Fibroblast of the conjunctiva (primary cell): ENCODE results near the gene TAC4.
"Not testable (repeated sequence)": the region's sequence is repeated elsewhere in the genome, so short reads cannot be mapped to it uniquely, and the experiment has no call there.

Source experiments
- DNase-seq: peaks from one replicate; pipeline ENCODE4 v3.0.0-alpha.2; 2010; ENCODE audit warnings: low read depth

Gene TAC4

DNA sequence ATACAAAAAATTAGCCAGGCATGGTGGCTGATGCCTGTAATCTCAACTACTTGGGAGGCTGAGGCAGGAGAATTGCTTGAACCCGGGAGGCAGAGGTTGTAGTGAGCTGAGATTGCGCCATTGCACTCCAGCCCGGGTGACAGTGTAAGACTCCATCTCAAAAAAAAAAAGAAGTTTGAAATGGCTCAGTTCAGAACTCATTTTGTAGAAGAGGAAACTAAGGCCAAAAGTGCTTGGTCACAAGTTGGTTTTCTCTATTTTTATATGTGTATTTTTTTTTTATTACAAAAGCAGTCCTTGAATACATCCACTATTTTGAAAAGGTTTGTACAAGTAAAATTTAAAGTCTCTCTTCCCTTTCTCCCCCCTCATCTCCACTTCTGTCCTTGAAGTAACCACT lies 5.5 kb downstream of the TAC4 start:
- no peak for DNase-seq

DNA sequence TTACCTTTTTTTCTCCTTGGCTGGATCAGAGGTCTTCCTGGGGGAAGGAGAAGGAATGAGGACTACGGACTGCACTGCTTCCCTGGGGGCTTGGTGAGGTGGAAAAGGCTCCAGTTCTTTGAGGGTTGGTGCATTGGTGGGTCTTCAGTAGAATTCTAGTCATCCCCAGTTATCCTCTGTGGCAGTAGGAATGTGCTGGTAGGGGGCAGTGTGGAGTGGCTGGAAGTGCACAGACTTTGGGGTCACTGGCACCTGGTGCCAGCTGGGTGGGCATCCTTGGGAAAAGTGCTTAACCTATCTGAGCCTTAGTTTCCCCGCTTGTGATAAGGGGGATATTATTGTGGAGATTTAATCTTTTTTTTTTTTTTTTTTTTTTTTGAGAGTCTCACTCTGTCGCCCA lies 6.3 kb downstream of the TAC4 start:
- no peak for DNase-seq

DNA sequence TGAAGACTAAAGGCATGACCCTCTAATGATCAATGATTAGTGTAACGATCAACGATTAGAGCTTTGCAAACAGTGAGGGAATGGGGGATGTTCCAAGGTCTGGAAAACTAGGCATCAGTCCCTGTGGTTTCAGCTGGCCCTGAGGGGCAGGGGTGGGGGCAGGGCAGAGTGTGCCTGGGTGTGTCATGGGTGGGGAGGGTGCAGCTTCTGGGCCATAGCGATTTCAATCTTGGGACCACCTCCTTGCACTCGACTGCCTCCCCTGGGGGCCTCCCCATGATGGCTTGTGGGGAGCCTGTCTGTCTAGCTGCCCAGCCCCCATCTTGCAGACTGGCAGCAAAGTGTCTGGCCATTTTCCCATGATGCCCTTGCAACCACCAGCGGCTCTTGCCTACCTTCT lies 8.4 kb downstream of the TAC4 start:
- no peak for DNase-seq

- DNase-seq, result no peak
Observed at GRCh38 chr17:49836111-49837030, 11.5 kb downstream of the TAC4 start.

DNA sequence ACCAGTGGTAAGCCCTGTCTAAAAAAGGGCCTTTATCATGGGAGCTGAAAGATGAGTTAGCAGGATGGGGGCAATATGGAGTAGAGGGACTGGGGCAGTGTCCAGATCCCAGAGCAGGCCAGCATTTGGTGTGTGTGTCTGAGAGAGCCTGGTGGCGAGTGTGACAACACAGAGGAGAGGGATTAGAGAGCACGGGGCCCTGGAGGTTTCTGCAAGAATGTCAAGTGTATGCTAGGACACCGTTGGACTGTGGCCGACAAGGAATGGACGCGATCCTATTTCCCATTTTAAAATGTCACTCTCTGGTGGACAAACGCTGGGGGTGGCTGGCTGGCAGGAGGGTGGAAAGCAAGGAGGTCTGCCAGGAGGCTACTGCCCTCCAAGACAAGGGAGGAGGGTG lies 12.4 kb downstream of the TAC4 start:
- DNase-seq, result no peak

- DNase-seq, result peak; percentile 12
Observed at GRCh38 chr17:49834118-49834743, 13.6 kb downstream of the TAC4 start.

- DNase-seq, result no peak
Observed at GRCh38 chr17:49832840-49833599, 14.8 kb downstream of the TAC4 start.

GRCh38 chr17:49830605-49831004 lies 17.3 kb downstream of the TAC4 start:
- DNase-seq, result no peak

- DNase-seq, result no peak
Observed at GRCh38 chr17:49829026-49829425, 18.8 kb downstream of the TAC4 start.

GRCh38 chr17:49828325-49828724 lies 19.5 kb downstream of the TAC4 start:
- not testable (repeated sequence) for DNase-seq

- DNase-seq, result no peak
Observed at GRCh38 chr17:49825645-49826044, 22.2 kb downstream of the TAC4 start.

GRCh38 chr17:49823614-49824013 lies 24.3 kb downstream of the TAC4 start:
- no peak for DNase-seq

- DNase-seq, result peak; percentile 29
Observed at GRCh38 chr17:49822829-49823228, 25.0 kb downstream of the TAC4 start.

DNA sequence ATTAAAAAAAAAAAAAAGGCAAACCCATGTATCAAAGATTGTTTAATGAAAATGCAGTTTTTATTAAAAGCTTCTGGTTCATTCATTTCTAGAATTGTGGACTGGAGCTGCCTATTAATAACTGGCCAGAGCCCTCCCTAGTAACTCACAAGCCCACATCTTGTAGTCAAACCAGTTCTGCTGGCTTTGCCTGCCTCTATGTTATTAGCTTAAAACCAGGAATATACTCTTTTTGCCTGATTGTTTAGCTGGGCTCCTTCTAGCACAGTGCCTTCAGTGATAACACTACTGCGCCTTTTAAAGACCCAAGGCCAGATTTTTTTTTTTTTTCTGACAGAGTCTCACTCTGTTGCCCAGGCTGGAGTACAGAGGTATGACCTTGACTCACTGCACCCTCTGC lies 26.0 kb downstream of the TAC4 start:
- DNase-seq, result no peak

- no peak for DNase-seq
Observed at GRCh38 chr17:49821466-49821865, 26.4 kb downstream of the TAC4 start.

- DNase-seq, result no peak
Observed at GRCh38 chr17:49820773-49821172, 27.1 kb downstream of the TAC4 start.

- no peak for DNase-seq
Observed at GRCh38 chr17:49819651-49820050, 28.2 kb downstream of the TAC4 start.

- DNase-seq, result no peak
Observed at GRCh38 chr17:49819138-49819537, 28.7 kb downstream of the TAC4 start.

- no peak for DNase-seq
Observed at GRCh38 chr17:49817993-49818392, 29.9 kb downstream of the TAC4 start.

DNA sequence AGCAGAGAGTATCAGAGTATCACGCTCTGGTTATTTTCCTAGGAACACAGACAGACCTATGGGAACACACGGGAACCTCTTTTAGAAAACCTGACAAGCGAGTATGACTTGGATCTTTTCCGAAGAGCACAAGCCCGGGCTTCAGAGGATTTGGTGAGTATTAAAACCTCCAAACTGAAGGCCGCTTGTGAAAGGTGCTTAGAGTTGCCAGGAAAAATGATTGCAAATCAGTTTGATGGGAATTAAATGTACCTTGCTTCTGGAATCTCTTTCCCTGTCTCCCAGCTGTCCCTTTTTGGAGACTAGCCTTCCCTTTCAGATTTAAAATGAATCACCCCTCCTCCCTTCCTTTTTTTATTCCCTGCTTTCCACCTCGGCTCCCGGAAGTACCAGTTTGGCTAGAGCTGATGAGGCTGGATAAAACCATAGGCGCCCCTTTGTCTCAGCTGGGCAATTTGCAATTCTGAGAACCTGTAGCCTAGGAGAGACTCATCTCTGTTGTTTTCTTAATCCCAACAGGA lies 32.0 kb downstream of the TAC4 start:
- DNase-seq, result no peak

DNA sequence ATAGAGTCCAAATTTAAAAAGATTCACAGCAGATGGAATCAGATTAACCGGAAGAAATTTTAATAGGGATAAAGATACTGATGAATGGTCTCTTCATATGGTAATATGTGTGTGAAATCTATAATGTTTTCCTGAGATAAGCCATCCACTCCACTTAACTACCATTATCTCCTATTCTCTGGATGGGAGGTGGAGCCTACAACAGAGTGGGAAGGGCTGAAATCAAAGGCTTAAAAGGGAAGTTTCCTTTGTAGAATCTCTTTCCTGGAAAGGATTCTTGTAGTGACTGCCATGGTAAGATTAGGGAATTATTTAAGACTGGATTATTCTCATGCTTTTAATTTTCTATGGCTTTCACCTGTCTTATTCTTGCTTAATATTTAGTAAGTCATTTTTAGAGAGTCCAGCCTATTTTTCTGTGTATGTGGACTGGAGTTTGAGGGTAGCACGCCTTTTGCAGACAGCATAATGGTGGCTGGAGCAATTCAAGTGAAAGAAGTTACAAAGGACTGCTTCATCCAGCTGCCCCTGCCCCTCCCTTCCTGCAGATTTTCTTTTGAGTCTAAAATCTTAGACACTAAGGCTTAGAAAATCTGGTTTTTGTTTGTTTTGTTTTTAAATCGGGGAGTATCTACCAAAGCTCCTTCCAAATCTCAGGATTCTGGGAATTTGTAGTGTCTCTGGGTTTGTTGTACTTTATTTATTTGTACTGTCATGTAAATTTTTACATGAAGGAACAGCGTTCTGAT lies 32.9 kb downstream of the TAC4 start:
- DNase-seq, result no peak

DNA sequence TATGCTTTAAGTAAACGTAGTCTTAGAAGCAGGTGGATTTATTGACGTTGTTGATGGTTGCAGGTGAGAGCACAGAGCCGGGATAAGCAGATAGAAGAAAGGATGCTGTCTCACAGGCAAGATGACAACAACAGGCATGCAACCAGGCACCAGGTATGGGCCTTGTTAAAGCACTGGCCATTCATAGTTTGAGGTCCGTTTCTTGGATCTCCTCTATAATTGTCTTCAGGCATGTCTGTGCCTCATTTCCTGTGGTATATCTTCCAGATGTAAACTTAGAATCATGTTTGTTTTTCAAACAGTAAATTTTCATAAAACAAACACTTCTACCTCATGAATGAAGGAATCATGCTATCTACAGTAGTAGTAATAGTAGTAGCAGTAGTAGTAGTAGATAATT lies 38.8 kb downstream of the TAC4 start:
- DNase-seq, result no peak
